ENCODE measurements around the gene TMEM53. TPM values are rescaled to one million over a fixed set of nuclear protein-coding genes. Genes with fewer than 3 reads are reported as not detected.

Gene TMEM53
- polyA plus RNA-seq, 1 of the 3 experiments (the other 2 are of a cell fraction): 14.9 TPM

DNA sequence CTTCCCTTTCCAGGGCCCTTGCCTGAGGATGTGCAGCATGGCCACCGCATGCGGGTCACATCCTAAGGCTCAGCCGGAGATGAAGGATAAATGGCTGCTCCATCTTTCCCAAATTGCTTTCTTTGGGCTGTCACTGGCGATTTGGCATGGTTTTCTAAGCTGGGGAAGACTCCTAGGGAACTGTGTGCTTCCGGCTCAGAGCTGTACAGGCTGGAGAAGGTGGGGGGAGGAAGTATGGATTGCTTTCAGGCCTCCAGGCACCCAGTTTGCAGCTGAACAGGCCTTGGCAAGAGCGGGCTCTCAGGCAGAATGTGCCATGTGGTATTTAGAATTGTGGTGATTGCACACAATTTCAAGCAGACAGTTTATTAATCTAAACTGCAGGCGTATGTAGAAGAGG lies 48.9 kb downstream of the TMEM53 start (continued):
- TF ChIP-seq, protein P1, sequence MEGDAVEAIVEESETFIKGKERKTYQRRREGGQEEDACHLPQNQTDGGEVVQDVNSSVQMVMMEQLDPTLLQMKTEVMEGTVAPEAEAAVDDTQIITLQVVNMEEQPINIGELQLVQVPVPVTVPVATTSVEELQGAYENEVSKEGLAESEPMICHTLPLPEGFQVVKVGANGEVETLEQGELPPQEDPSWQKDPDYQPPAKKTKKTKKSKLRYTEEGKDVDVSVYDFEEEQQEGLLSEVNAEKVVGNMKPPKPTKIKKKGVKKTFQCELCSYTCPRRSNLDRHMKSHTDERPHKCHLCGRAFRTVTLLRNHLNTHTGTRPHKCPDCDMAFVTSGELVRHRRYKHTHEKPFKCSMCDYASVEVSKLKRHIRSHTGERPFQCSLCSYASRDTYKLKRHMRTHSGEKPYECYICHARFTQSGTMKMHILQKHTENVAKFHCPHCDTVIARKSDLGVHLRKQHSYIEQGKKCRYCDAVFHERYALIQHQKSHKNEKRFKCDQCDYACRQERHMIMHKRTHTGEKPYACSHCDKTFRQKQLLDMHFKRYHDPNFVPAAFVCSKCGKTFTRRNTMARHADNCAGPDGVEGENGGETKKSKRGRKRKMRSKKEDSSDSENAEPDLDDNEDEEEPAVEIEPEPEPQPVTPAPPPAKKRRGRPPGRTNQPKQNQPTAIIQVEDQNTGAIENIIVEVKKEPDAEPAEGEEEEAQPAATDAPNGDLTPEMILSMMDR (IDR thresholded peaks at IDR 0.05): no peak

DNA sequence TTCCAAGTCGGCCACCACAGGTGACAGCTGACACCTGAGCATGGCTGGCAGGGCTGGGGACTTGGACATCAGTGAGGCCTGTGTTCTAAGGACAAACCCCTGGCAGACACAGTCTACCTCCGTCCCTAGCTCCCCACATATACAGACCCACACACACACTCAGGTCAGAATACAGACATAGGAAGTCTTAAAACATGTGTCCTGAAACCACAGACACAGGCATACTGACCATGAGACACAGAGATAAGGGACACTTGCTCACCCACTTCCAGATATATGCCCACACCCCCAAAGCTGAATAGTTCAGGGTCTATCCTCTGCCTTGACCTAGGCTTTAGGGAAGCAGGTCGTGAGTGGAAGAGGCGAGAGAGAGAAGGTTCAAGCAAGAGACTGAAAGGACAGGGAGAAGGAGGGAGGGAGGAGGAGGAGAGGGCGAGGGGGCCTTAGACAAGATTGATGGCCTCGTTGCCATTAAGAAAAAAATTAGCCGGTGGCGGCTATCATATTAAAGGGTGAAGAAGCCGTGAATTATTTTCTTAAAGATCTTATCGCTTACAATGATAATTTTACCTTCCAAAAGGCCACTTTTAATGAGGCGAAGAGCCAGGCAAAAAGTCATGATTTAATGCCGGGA lies 49.9 kb downstream of the TMEM53 start:
- peaks cover 0 to 13% of the 10 kb centered on the region in 2 experiments; a peak in 2 of 4 replicates for H3K4me1 ChIP-seq (ENCODE audit: control insufficient read depth in 1 of 2, insufficient read depth in 2 of 2, low read depth in 1 of 2, low read length in 1 of 2)
- H3K79me2 ChIP-seq (ENCODE audit: insufficient read depth): no peaks in the 10 kb centered on the region
- no peaks in the 10 kb centered on the region for H4K20me1 ChIP-seq (ENCODE audit: insufficient read depth)
- no peak for TF ChIP-seq FOSL2 (IDR thresholded peaks at IDR 0.05; ENCODE audit: borderline replicate concordance, low read depth)
- no peak for TF ChIP-seq TEAD4 (IDR thresholded peaks at IDR 0.05; ENCODE audit: borderline replicate concordance, insufficient read depth)
- no peak for TF ChIP-seq EP300 (IDR thresholded peaks at IDR 0.05; ENCODE audit: borderline replicate concordance in 1 of 2, low read depth in 1 of 2, low read length in 1 of 2)
- TF ChIP-seq RXRA (IDR thresholded peaks at IDR 0.05; ENCODE audit: borderline replicate concordance, low read depth): no peak
- no peak for TF ChIP-seq TCF12 (IDR thresholded peaks at IDR 0.05)
- TF ChIP-seq, protein P2, sequence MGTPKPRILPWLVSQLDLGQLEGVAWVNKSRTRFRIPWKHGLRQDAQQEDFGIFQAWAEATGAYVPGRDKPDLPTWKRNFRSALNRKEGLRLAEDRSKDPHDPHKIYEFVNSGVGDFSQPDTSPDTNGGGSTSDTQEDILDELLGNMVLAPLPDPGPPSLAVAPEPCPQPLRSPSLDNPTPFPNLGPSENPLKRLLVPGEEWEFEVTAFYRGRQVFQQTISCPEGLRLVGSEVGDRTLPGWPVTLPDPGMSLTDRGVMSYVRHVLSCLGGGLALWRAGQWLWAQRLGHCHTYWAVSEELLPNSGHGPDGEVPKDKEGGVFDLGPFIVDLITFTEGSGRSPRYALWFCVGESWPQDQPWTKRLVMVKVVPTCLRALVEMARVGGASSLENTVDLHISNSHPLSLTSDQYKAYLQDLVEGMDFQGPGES (IDR thresholded peaks at IDR 0.05; ENCODE audit: low read depth, low read length): no peak
- no peak for TF ChIP-seq TAF1 (IDR thresholded peaks at IDR 0.05; ENCODE audit: borderline replicate concordance, low read depth, low read length)
- TF ChIP-seq RFX5 (IDR thresholded peaks at IDR 0.05; ENCODE audit: low read length): no peak
- no peak for TF ChIP-seq GABPA (IDR thresholded peaks at IDR 0.05; ENCODE audit: low read depth)
- TF ChIP-seq ELF1 (IDR thresholded peaks at IDR 0.05): no peak
- no peak for TF ChIP-seq YY1 (IDR thresholded peaks at IDR 0.05; ENCODE audit: low read depth)
- no peak for TF ChIP-seq POLR2AphosphoS5 (IDR thresholded peaks at IDR 0.05; ENCODE audit: low read depth, low read length)
- TF ChIP-seq GATA2 (CRISPR knock-in tag; IDR thresholded peaks at IDR 0.05): no peak
- no peak for TF ChIP-seq RAD21 (IDR thresholded peaks at IDR 0.05; ENCODE audit: low read length)
- TF ChIP-seq, protein P3, sequence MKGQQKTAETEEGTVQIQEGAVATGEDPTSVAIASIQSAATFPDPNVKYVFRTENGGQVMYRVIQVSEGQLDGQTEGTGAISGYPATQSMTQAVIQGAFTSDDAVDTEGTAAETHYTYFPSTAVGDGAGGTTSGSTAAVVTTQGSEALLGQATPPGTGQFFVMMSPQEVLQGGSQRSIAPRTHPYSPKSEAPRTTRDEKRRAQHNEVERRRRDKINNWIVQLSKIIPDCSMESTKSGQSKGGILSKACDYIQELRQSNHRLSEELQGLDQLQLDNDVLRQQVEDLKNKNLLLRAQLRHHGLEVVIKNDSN (IDR thresholded peaks at IDR 0.05; ENCODE audit: borderline replicate concordance, low read depth): no peak
- TF ChIP-seq, protein P4, sequence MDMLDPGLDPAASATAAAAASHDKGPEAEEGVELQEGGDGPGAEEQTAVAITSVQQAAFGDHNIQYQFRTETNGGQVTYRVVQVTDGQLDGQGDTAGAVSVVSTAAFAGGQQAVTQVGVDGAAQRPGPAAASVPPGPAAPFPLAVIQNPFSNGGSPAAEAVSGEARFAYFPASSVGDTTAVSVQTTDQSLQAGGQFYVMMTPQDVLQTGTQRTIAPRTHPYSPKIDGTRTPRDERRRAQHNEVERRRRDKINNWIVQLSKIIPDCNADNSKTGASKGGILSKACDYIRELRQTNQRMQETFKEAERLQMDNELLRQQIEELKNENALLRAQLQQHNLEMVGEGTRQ (IDR thresholded peaks at IDR 0.05; ENCODE audit: borderline replicate concordance, low read depth, low read length): no peak
- no peak for TF ChIP-seq EZH2phosphoT487 (IDR thresholded peaks at IDR 0.05; ENCODE audit: borderline replicate concordance, low read depth)
- ChIA-PET CTCF (interaction anchor here (1.2 to 2.6 kb wide), 5 partner anchors 14 to 29 kb away, joined by 4 to 10 read pairs (median 6); no protein-coding TSS in a partner anchor), POLR2A (interaction anchor here (1.3 kb wide), 1 partner anchor 9 kb away, joined by 3 read pairs; no protein-coding TSS in a partner anchor)
- no peaks in the 10 kb centered on the region for H3K9me2 ChIP-seq
- no peak overlapping the region for H3K27ac ChIP-seq (ENCODE audit: low read depth in 2 of 2, low read length in 1 of 2)
- DNase-seq: no peak
- no peaks in the 10 kb centered on the region for H3K9me3 ChIP-seq
- no peak overlapping the region for H3K4me3 ChIP-seq (ENCODE audit: low read depth in 2 of 2, low read length in 1 of 2)
- WGBS (ENCODE audit: low lambda C conversion rate): 79% methylated on average over 12 of the region's 12 CpGs
- H3F3A ChIP-seq (replicated peaks; ENCODE audit: insufficient read depth): peaks cover 11% of the 10 kb centered on the region
- H2AFZ ChIP-seq (ENCODE audit: low read depth): no peak overlapping the region
- H3K4me2 ChIP-seq: no peak overlapping the region
- no peak overlapping the region for H3K9ac ChIP-seq
- no peaks in the 10 kb centered on the region for H3K36me3 ChIP-seq (replicated peaks in 1 of 2; ENCODE audit: control insufficient read depth in 1 of 2, insufficient read depth in 2 of 2, low read length in 1 of 2)
- H3K27me3 ChIP-seq (ENCODE audit: insufficient read depth): no peaks in the 10 kb centered on the region
